MCF 10A (cell line): ENCODE measurements around the gene POU3F3. TPM values are rescaled to one million over a fixed set of nuclear protein-coding genes. Genes with fewer than 3 reads are reported as not detected.

Experiments
- BruUV-seq: library from RNA; stranded (reverse); fragments of 400-500 nt; replicated peaks from 2 replicates; lab custom pipeline; 2021; lab: Mats Ljungman, UMichigan
- CTCF ChIA-PET: fragments of 300-600 bp; sonication (Branson Sonifier 250); formaldehyde crosslinking; extraction: SDS; loops from one replicate; lab custom pipeline; 2021; ENCODE audit warnings: antibody characterized with exemption, inconsistent platforms; lab: Yijun Ruan, JAX
- POLR2A ChIA-PET: fragments of 300-600, 350-650 bp; sonication (Branson Sonifier 250); formaldehyde crosslinking; extraction: SDS; loops from one replicate; lab custom pipeline; 2020; ENCODE audit warnings: antibody characterized with exemption, inconsistent platforms; lab: Yijun Ruan, JAX
- DNase-seq: peaks from one replicate; pipeline ENCODE4 v3.0.0-alpha.2; 2018; ENCODE audit not compliant: unreplicated experiment
- H3K27ac Mint-ChIP-seq: one replicate; pipeline ENCODE4 v1.8.0; 2022; ENCODE audit warnings: mild to moderate bottlenecking, low read depth, mixed read lengths; ENCODE audit not compliant: unreplicated experiment
- H3K27me3 Mint-ChIP-seq: one replicate; pipeline ENCODE4 v1.8.0; 2022; ENCODE audit warnings: mixed read lengths; ENCODE audit not compliant: insufficient read depth, unreplicated experiment
- H3K36me3 Mint-ChIP-seq: one replicate; pipeline ENCODE4 v1.8.0; 2022; ENCODE audit warnings: mild to moderate bottlenecking, moderate library complexity, mixed read lengths; ENCODE audit not compliant: insufficient read depth, unreplicated experiment
- H3K4me1 Mint-ChIP-seq: one replicate; pipeline ENCODE4 v1.8.0; 2022; ENCODE audit warnings: mixed read lengths; ENCODE audit not compliant: insufficient read depth, unreplicated experiment
- H3K4me3 Mint-ChIP-seq: one replicate; pipeline ENCODE4 v1.8.0; 2022; ENCODE audit warnings: mild to moderate bottlenecking, moderate library complexity, mixed read lengths; ENCODE audit not compliant: unreplicated experiment
- H3K9me3 Mint-ChIP-seq: one replicate; pipeline ENCODE4 v1.8.0; 2022; ENCODE audit warnings: mixed read lengths; ENCODE audit not compliant: unreplicated experiment
- intact Hi-C: fragments of 100-400 bp; cut with micrococcal nuclease; formaldehyde crosslinking; loops from 2 replicates; pipeline ENCODE4 v1.14.1; 2022
- total RNA-seq: library from RNA; stranded (reverse); gene quantifications from 2 replicates; pipeline ENCODE4 v1.2.3, GENCODE V29; 2022
- TF ChIP-seq, protein P1 (sequence below): fragments of 200-600 bp; IDR thresholded peaks from one replicate; pipeline ENCODE4 v1.8.0; 2022; ENCODE audit warnings: antibody characterized with exemption, mild to moderate bottlenecking; ENCODE audit not compliant: unreplicated experiment

Gene POU3F3
- total RNA-seq, 1 experiment from 2014 or later: not detected

DNA sequence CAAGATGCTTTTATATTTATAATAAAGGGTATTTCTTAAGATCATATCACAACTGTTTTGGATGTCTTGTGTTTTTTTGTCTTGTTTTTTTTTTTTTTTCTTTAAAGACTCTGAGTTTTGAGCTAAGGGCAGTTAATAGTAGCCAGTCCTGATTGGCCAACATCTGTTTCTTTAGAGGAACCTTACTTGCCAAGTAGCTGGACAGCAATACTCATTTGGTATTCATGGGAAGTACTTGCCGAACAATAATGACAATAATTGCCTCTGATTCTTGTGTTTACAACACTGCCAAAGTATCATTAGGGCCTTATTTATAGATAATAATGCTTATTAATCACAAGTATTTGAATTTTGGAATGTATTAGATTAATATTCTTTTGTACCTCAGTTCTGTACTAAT is 17.1 kb upstream of the POU3F3 start:
- H3K4me3 Mint-ChIP-seq: no peak overlapping the region
- TF ChIP-seq, protein P1, sequence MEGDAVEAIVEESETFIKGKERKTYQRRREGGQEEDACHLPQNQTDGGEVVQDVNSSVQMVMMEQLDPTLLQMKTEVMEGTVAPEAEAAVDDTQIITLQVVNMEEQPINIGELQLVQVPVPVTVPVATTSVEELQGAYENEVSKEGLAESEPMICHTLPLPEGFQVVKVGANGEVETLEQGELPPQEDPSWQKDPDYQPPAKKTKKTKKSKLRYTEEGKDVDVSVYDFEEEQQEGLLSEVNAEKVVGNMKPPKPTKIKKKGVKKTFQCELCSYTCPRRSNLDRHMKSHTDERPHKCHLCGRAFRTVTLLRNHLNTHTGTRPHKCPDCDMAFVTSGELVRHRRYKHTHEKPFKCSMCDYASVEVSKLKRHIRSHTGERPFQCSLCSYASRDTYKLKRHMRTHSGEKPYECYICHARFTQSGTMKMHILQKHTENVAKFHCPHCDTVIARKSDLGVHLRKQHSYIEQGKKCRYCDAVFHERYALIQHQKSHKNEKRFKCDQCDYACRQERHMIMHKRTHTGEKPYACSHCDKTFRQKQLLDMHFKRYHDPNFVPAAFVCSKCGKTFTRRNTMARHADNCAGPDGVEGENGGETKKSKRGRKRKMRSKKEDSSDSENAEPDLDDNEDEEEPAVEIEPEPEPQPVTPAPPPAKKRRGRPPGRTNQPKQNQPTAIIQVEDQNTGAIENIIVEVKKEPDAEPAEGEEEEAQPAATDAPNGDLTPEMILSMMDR: no peak
- peaks cover 4% of the 10 kb centered on the region for H3K4me1 Mint-ChIP-seq
- no TSS peak for BruUV-seq
- intact Hi-C loops: no loop called here
- POLR2A ChIA-PET: no interaction called here
- H3K27ac Mint-ChIP-seq: no peak overlapping the region
- DNase-seq: no peak
- no peaks in the 10 kb centered on the region for H3K27me3 Mint-ChIP-seq
- no peaks in the 10 kb centered on the region for H3K9me3 Mint-ChIP-seq
- CTCF ChIA-PET: interaction anchor here (0.6 to 2.2 kb wide), 4 partner anchors 10 to 469 kb away, joined by 3 to 12 read pairs (median 3); no protein-coding TSS in a partner anchor
- H3K36me3 Mint-ChIP-seq: peaks cover 8% of the 10 kb centered on the region

DNA sequence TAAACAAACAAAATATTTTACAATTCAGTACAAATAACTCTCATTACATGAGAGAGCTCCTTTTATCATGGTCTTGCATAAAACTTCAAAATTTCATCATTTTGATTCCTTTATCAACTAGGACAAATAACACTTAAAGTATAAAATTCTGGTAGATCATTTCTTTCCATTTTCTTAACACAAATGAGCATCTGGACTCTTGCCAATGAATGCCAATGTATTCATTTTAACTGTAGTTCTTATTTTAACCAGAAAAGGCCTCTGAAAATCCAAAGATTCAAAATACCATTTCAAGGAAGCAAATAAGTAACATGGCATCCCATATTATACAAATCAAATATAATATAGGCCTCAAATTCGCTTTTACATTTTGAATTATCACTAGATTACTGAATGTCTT is 13.8 kb upstream of the POU3F3 start:
- CTCF ChIA-PET: interaction anchor here (0.5 to 0.8 kb wide), 2 partner anchors 167 to 650 kb away, joined by 3 read pairs; no protein-coding TSS in a partner anchor
- Mint-ChIP-seq H3K27me3 (peaks cover 4% of the 10 kb centered on the region), H3K36me3 (peaks cover under 1% of the 10 kb centered on the region), H3K4me1 (peaks cover 1% of the 10 kb centered on the region), H3K9me3 (peaks cover 2% of the 10 kb centered on the region), H3K27ac (no peak overlapping the region), H3K4me3 (no peak overlapping the region)
- BruUV-seq: no TSS peak
- DNase-seq: no peak
- POLR2A ChIA-PET: no interaction called here
- TF ChIP-seq, protein P1: no peak
- intact Hi-C loops: no loop called here

DNA sequence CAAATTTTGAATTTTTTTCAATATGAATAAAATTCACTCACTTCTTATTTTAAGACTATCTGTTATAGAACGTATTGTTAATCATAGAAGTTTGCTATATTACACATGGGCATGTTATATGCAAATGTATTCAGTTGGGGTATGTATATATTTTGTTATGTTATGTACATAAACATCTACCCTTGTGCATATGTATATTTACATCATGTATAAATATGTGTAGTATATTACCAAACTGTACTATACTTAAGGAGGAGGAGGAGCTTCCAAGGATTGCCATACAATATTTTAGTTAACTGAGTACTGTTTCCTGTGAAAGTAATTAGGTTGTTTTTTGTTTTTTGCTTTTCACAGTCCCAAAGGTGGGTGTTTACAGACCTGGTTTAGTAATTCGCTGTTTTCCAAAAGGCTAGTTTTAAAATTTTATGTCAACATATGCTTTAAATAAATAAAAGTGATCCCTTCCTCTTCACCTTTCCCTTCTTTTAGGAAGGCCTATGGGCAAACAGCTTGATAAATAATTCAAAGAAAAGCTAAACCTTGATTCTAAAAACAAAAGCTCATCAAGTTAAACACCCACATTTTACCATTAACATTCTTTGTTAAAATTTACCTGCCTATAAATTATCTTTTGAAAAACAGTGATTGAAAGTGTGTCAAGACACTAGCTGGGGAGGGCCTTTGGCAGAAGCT is 12.9 kb upstream of the POU3F3 start:
- H3K9me3 Mint-ChIP-seq: peaks cover 7% of the 10 kb centered on the region
- TF ChIP-seq, protein P1: no peak
- no peak overlapping the region for H3K4me3 Mint-ChIP-seq
- intact Hi-C loops: no loop called here
- no peaks in the 10 kb centered on the region for H3K36me3 Mint-ChIP-seq
- no peak overlapping the region for H3K27ac Mint-ChIP-seq
- POLR2A ChIA-PET: interaction anchor here (0.6 kb wide), 1 partner anchor 523 kb away, joined by 3 read pairs; no protein-coding TSS in a partner anchor
- H3K4me1 Mint-ChIP-seq: peaks cover 6% of the 10 kb centered on the region
- CTCF ChIA-PET: interaction anchor here (0.5 to 1.4 kb wide), 4 partner anchors 9 to 393 kb away, joined by 3 to 12 read pairs (median 5); no protein-coding TSS in a partner anchor
- H3K27me3 Mint-ChIP-seq: peaks cover 13% of the 10 kb centered on the region
- BruUV-seq: no TSS peak
- no peak for DNase-seq

DNA sequence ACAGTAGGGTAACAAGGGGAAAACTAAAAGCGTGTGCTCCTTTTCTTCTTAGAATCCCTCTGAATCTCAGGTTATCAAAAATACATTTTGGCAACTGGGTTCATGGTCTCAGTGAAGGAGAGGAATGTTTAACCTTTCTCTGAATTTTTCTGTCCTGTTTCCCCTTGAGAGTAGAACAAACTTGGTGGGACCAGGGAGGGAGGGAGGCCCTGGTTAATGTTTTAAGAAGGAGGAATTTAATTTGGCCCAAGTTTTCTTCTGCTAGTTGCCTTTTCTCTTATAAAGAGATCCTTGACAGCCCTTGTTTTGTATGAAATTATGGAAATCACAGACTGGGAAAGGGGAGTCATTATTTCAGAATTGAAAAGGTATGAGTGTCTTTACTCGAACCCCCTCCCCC is 12.2 kb upstream of the POU3F3 start:
- CTCF ChIA-PET: interaction anchor here (0.5 to 1.4 kb wide), 3 partner anchors 8 to 394 kb away, joined by 4 to 12 read pairs (median 6); no protein-coding TSS in a partner anchor
- H3K4me3 Mint-ChIP-seq: no peak overlapping the region
- intact Hi-C loops: no loop called here
- BruUV-seq: no TSS peak
- peaks cover 20% of the 10 kb centered on the region for H3K27me3 Mint-ChIP-seq
- POLR2A ChIA-PET: no interaction called here
- peaks cover 7% of the 10 kb centered on the region for H3K9me3 Mint-ChIP-seq
- no peak overlapping the region for H3K27ac Mint-ChIP-seq
- TF ChIP-seq, protein P1: no peak
- H3K4me1 Mint-ChIP-seq: peaks cover 6% of the 10 kb centered on the region
- DNase-seq: no peak
- H3K36me3 Mint-ChIP-seq: no peaks in the 10 kb centered on the region
